Neural progenitor cell (in vitro differentiated cells): Measurements from ENCODE around the gene C6orf132. TPM values are rescaled to one million over a fixed set of nuclear protein-coding genes. Genes with fewer than 3 reads are reported as not detected.

Experiments
- DNase-seq: peaks from one replicate; pipeline ENCODE4 v3.0.0-alpha.2; 2016; ENCODE audit warnings: low spot score
- H2AFZ ChIP-seq: fragments of 200-600 bp; sonication (generic); replicated peaks from 2 replicates; pipeline ENCODE4 v1.6.1; 2016; ENCODE audit warnings: antibody characterized with exemption
- H3F3A ChIP-seq: fragments of 200-600 bp; sonication (generic); 2 replicates; pipeline ENCODE4 v1.6.1; 2016; ENCODE audit warnings: antibody characterized with exemption, low read depth
- H3K27ac ChIP-seq: fragments of 200-600 bp; sonication (generic); 2 replicates; pipeline ENCODE4 v1.5.1; 2016; ENCODE audit warnings: mild to moderate bottlenecking
- H3K27me3 ChIP-seq: fragments of 200-600 bp; sonication (generic); 2 replicates; pipeline ENCODE4 v1.6.1; 2016; ENCODE audit warnings: mild to moderate bottlenecking, moderate library complexity
- H3K36me3 ChIP-seq: fragments of 200-600 bp; sonication (generic); 2 replicates; pipeline ENCODE4 v1.5.1; 2016
- H3K4me1 ChIP-seq: fragments of 200-600 bp; sonication (generic); 2 replicates; pipeline ENCODE4 v1.6.1; 2016; ENCODE audit warnings: mixed run types
- H3K4me2 ChIP-seq: fragments of 200-600 bp; sonication (generic); 2 replicates; pipeline ENCODE4 v1.6.1; 2016
- H3K4me3 ChIP-seq: fragments of 200-600 bp; sonication (generic); 2 replicates; pipeline ENCODE4 v1.5.1; 2016
- H3K79me2 ChIP-seq: fragments of 200-600 bp; sonication (generic); 2 replicates; pipeline ENCODE4 v1.6.1; 2016; ENCODE audit warnings: low read depth
- H3K9ac ChIP-seq: fragments of 200-600 bp; sonication (generic); 2 replicates; pipeline ENCODE4 v1.6.1; 2016
- H3K9me3 ChIP-seq: fragments of 200-600 bp; sonication (generic); 2 replicates; pipeline ENCODE4 v1.5.1; 2016; ENCODE audit warnings: low read depth
- H4K20me1 ChIP-seq: fragments of 200-600 bp; sonication (generic); 2 replicates; pipeline ENCODE4 v1.6.1; 2016; ENCODE audit warnings: low read depth
- H3K27ac Mint-ChIP-seq: 3 replicates; pipeline ENCODE4 v1.8.0; 2021; ENCODE audit warnings: mixed read lengths
- H3K27me3 Mint-ChIP-seq: 2 replicates; pipeline ENCODE4 v1.8.0; 2022; ENCODE audit warnings: low read depth, mild to moderate bottlenecking, inconsistent platforms, moderate library complexity, mixed read lengths; ENCODE audit not compliant: insufficient read depth
- H3K36me3 Mint-ChIP-seq: 3 replicates; pipeline ENCODE4 v1.8.0; 2021; ENCODE audit warnings: mixed read lengths
- H3K4me1 Mint-ChIP-seq: 3 replicates; pipeline ENCODE4 v1.8.0; 2021; ENCODE audit warnings: mixed read lengths
- H3K4me3 Mint-ChIP-seq: 3 replicates; pipeline ENCODE4 v1.8.0; 2021; ENCODE audit warnings: mild to moderate bottlenecking, moderate library complexity, mixed read lengths
- H3K9me3 Mint-ChIP-seq: 3 replicates; pipeline ENCODE4 v1.8.0; 2020; ENCODE audit warnings: mixed read lengths
- EZH2 ChIP-seq: fragments of 200-600 bp; sonication (generic); IDR thresholded peaks from 2 replicates; pipeline ENCODE4 v1.6.1; 2017; ENCODE audit warnings: antibody characterized with exemption, mild to moderate bottlenecking, moderate library complexity
- EZH2phosphoT487 ChIP-seq: fragments of 200-600 bp; sonication (generic); IDR thresholded peaks from 2 replicates; pipeline ENCODE4 v1.6.1; 2017; ENCODE audit warnings: antibody characterized with exemption
- total RNA-seq: library from RNA; depleted of rRNA; stranded (reverse); fragments of >200 nt; gene quantifications from 2 replicates; pipeline ENCODE4 v1.2.3, GENCODE V29; 2015; ENCODE audit warnings: low replicate concordance
- TF ChIP-seq, protein P1 (sequence below): fragments of 200-600 bp; sonication (generic); IDR thresholded peaks from 2 replicates; pipeline ENCODE4 v1.5.1; 2017; ENCODE audit warnings: antibody characterized with exemption, mild to moderate bottlenecking

The C6orf132 gene
- total RNA-seq, 1 donor from 2014 or later, result 1.8 TPM

GRCh38 chr6:42073287-42073686 is 69.1 kb downstream of the C6orf132 start:
- Histone ChIP-seq H3K9me3 (no peaks in the 10 kb centered on the region), H3K27ac (no peak overlapping the region), H3K9ac (no peak overlapping the region), H3K4me2 (no peak overlapping the region), H3K79me2 (no peaks in the 10 kb centered on the region), H3K4me1 (no peaks in the 10 kb centered on the region), H3K36me3 (no peaks in the 10 kb centered on the region), H2AFZ (no peak overlapping the region), H3K4me3 (no peak overlapping the region), H3F3A (peaks cover 7% of the 10 kb centered on the region), H3K27me3 (no peaks in the 10 kb centered on the region), H4K20me1 (peaks cover 4% of the 10 kb centered on the region)
- H3K27me3 Mint-ChIP-seq, result no peaks in the 10 kb centered on the region
- no peak overlapping the region for H3K4me3 Mint-ChIP-seq
- H3K27ac Mint-ChIP-seq, result no peak overlapping the region
- peaks cover 22% of the 10 kb centered on the region for H3K36me3 Mint-ChIP-seq
- H3K9me3 Mint-ChIP-seq, result no peaks in the 10 kb centered on the region
- no peaks in the 10 kb centered on the region for H3K4me1 Mint-ChIP-seq
- no peak for DNase-seq
- TF ChIP-seq, protein P1, sequence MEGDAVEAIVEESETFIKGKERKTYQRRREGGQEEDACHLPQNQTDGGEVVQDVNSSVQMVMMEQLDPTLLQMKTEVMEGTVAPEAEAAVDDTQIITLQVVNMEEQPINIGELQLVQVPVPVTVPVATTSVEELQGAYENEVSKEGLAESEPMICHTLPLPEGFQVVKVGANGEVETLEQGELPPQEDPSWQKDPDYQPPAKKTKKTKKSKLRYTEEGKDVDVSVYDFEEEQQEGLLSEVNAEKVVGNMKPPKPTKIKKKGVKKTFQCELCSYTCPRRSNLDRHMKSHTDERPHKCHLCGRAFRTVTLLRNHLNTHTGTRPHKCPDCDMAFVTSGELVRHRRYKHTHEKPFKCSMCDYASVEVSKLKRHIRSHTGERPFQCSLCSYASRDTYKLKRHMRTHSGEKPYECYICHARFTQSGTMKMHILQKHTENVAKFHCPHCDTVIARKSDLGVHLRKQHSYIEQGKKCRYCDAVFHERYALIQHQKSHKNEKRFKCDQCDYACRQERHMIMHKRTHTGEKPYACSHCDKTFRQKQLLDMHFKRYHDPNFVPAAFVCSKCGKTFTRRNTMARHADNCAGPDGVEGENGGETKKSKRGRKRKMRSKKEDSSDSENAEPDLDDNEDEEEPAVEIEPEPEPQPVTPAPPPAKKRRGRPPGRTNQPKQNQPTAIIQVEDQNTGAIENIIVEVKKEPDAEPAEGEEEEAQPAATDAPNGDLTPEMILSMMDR, result no peak
- TF ChIP-seq EZH2 (no peak), EZH2phosphoT487 (no peak)

DNA sequence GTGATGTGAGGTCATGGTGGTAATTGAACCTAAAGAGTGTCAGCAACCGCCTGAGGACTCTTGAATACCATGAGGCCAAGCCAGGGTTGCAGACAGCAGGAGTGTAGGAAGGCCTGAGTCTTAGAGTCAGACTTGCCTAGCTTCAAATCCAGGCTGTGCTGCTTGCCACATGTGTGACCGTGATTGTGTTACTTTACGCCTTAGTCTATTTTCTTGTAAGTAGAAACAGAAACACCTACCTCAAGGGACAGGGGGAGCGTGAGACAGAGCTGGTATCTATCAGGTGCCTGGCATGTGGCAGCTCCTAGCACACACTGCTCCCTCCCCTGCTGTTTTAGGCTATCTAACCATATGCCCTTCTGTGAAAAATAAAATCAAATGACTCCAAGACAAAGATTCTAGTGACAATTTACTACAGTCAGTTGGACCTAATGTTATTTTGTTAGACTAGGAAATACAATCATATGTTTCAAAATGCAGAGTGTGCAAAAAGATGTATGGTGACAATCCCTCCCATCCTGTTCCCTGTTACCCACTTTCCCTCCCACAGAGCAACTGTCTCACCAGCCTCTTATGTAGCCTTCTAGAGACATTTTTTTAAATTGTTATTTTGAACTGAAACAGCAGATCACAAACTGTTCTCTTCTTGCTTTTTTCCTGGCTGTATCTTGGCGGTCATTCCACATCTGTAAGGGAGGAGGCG is 70.4 kb downstream of the C6orf132 start:
- Histone ChIP-seq H3K9ac (no peak overlapping the region), H3K27me3 (no peaks in the 10 kb centered on the region), H3K9me3 (no peaks in the 10 kb centered on the region), H3K4me2 (no peak overlapping the region), H3F3A (peaks cover 7% of the 10 kb centered on the region), H3K27ac (no peak overlapping the region), H2AFZ (no peak overlapping the region), H3K79me2 (no peaks in the 10 kb centered on the region), H3K4me3 (no peak overlapping the region), H3K36me3 (no peaks in the 10 kb centered on the region), H4K20me1 (peaks cover 4% of the 10 kb centered on the region), H3K4me1 (no peaks in the 10 kb centered on the region)
- no peaks in the 10 kb centered on the region for H3K9me3 Mint-ChIP-seq
- H3K4me1 Mint-ChIP-seq, result no peaks in the 10 kb centered on the region
- peaks cover 20% of the 10 kb centered on the region for H3K36me3 Mint-ChIP-seq
- no peak overlapping the region for H3K4me3 Mint-ChIP-seq
- H3K27ac Mint-ChIP-seq, result no peak overlapping the region
- no peak for TF ChIP-seq EZH2phosphoT487
- TF ChIP-seq, protein P1, result no peak
- no peak for TF ChIP-seq EZH2
- no peak for DNase-seq
- H3K27me3 Mint-ChIP-seq, result no peaks in the 10 kb centered on the region

GRCh38 chr6:42068872-42069522 is 73.4 kb downstream of the C6orf132 start:
- no peaks in the 10 kb centered on the region for H3K36me3 ChIP-seq
- Mint-ChIP-seq H3K4me1 (no peaks in the 10 kb centered on the region), H3K36me3 (peaks cover 17% of the 10 kb centered on the region), H3K4me3 (no peak overlapping the region), H3K27ac (no peak overlapping the region), H3K9me3 (no peaks in the 10 kb centered on the region), H3K27me3 (no peaks in the 10 kb centered on the region)
- no peak overlapping the region for H3K4me3 ChIP-seq
- H3K4me1 ChIP-seq, result no peaks in the 10 kb centered on the region
- no peaks in the 10 kb centered on the region for H3F3A ChIP-seq
- DNase-seq, result no peak
- no peak overlapping the region for H3K4me2 ChIP-seq
- no peaks in the 10 kb centered on the region for H4K20me1 ChIP-seq
- no peak overlapping the region for H3K27ac ChIP-seq
- no peaks in the 10 kb centered on the region for H3K79me2 ChIP-seq
- TF ChIP-seq EZH2phosphoT487 (no peak), EZH2 (no peak)
- TF ChIP-seq, protein P1, result no peak
- H3K9me3 ChIP-seq, result no peaks in the 10 kb centered on the region
- H3K27me3 ChIP-seq, result no peaks in the 10 kb centered on the region
- H3K9ac ChIP-seq, result no peak overlapping the region
- H2AFZ ChIP-seq, result no peak overlapping the region
